Endothelial cell (in vitro differentiated cells): ENCODE measurements around the gene PARVG. TPM values are rescaled to one million over a fixed set of nuclear protein-coding genes. Genes with fewer than 3 reads are reported as not detected.

ENCODE experiments used
- DNase-seq: peaks from one replicate; pipeline ENCODE4 v3.0.0; 2021; ENCODE audit warnings: low spot score
- H3K27ac Mint-ChIP-seq: one replicate; pipeline ENCODE4 v1.8.0; 2021; ENCODE audit warnings: mixed read lengths, inconsistent platforms; ENCODE audit not compliant: unreplicated experiment
- H3K27me3 Mint-ChIP-seq: one replicate; pipeline ENCODE4 v1.8.0; 2021; ENCODE audit warnings: mild to moderate bottlenecking, moderate library complexity, mixed read lengths, inconsistent platforms; ENCODE audit not compliant: unreplicated experiment
- H3K36me3 Mint-ChIP-seq: one replicate; pipeline ENCODE4 v1.8.0; 2021; ENCODE audit warnings: mild to moderate bottlenecking, low read depth, mixed read lengths, inconsistent platforms; ENCODE audit not compliant: unreplicated experiment
- H3K4me1 Mint-ChIP-seq: one replicate; pipeline ENCODE4 v1.8.0; 2021; ENCODE audit warnings: mild to moderate bottlenecking, mixed read lengths, inconsistent platforms; ENCODE audit not compliant: unreplicated experiment
- H3K4me3 Mint-ChIP-seq: one replicate; pipeline ENCODE4 v1.8.0; 2021; ENCODE audit warnings: mild to moderate bottlenecking, mixed read lengths, inconsistent platforms; ENCODE audit not compliant: unreplicated experiment
- H3K9me3 Mint-ChIP-seq: one replicate; pipeline ENCODE4 v1.8.0; 2021; ENCODE audit warnings: mixed read lengths, inconsistent platforms; ENCODE audit not compliant: unreplicated experiment
- CTCF ChIP-seq: fragments of 200-600 bp; sonication (generic); IDR thresholded peaks from one replicate; pipeline ENCODE4 v1.5.0; 2021; ENCODE audit warnings: antibody characterized with exemption; ENCODE audit not compliant: unreplicated experiment
- total RNA-seq: library from RNA; stranded (reverse); fragmentation: NEBNext Ultra II Directional; extraction: Animal tissue kit (Norgen Biotek cat#: 25700); gene quantifications from one replicate; pipeline ENCODE4 v1.2.1, GENCODE V29; 2021; ENCODE audit not compliant: unreplicated experiment

The PARVG gene
- total RNA-seq, 1 donor from 2014 or later, result 0.90 TPM

DNA sequence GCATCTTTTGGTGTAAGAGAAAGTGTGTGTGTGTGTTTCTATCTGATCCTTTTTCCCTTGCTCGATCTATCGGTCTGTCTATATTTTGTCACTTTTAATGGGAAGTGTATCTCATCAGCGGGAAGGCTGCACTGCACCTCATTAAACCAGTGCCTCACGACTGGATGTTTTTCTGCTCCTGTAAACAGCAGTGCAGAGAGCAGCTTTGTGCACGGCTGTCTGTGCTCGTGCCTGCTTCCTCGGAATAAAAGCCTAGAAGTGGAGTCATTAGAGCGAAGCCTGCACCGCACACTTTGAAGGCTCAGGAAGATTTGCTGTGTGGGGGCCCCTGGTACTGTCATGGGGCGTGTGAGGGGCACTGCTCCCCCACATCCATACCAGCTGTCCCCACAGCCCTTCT, 27.0 kb upstream of the PARVG start:
- Mint-ChIP-seq H3K27ac (no peak overlapping the region), H3K9me3 (no peaks in the 10 kb centered on the region), H3K27me3 (peaks cover under 1% of the 10 kb centered on the region), H3K4me1 (peaks cover 1% of the 10 kb centered on the region), H3K36me3 (peaks cover 18% of the 10 kb centered on the region), H3K4me3 (no peak overlapping the region)
- no peak for TF ChIP-seq CTCF
- DNase-seq, result no peak

DNA sequence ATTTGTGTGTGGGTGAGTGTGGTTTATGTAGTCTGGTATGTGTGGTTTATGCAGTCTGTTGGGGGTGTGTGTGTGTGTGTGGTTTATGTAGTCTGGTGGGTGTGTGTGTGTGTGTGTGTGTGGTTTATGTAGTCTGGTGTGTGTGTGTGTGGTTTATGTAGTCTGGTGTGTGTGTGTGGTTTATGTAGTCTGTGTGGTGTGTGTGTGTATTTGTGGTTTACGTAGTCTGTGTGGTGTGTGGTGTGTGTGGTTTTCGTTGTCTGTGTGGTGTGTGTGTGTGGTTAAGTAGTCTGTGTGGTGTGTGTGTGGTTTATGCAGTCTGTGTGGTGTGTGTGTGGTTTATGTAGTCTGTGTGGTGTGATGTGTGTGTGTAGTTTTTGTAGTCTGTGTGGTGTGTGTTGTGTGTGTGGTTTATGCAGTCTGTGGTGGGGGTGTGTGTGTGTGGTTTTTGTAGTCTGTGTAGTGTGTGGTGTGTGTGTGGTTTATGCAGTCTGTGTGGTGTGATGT, 26.2 kb upstream of the PARVG start:
- no peaks in the 10 kb centered on the region for H3K9me3 Mint-ChIP-seq

DNA sequence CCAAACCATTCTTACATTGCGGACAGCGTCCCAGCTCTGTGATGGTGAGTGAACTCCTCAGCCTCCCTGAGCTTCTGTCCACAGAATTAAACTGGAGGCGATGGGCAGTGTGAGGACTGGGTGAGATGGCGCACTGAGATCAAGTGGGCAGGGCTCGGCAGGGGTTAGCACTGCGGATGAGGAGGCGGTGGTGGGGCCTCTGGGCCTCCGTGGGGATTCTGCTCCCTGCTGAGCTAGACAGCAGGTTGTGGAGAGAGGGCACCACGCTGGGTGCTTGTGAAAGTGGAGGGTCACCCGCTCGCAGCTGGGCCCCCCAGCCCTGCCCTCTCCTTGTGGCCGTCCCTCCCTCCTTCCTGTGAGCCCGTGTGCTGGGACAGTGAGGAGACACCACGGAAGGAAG, 25.6 kb upstream of the PARVG start:
- Mint-ChIP-seq H3K27me3 (peaks cover 2% of the 10 kb centered on the region), H3K4me3 (no peak overlapping the region), H3K27ac (no peak overlapping the region), H3K4me1 (peaks cover 6% of the 10 kb centered on the region), H3K36me3 (peaks cover 20% of the 10 kb centered on the region), H3K9me3 (no peaks in the 10 kb centered on the region)
- no peak for TF ChIP-seq CTCF
- no peak for DNase-seq

More for the DNA sequence above, 26.2 kb upstream of the PARVG start:
- H3K4me3 Mint-ChIP-seq, result no peak overlapping the region
- DNase-seq, result no peak
- peaks cover 21% of the 10 kb centered on the region for H3K36me3 Mint-ChIP-seq
- peaks cover 2% of the 10 kb centered on the region for H3K27me3 Mint-ChIP-seq
- peaks cover 4% of the 10 kb centered on the region for H3K4me1 Mint-ChIP-seq
- TF ChIP-seq CTCF, result no peak
- H3K27ac Mint-ChIP-seq, result no peak overlapping the region

DNA sequence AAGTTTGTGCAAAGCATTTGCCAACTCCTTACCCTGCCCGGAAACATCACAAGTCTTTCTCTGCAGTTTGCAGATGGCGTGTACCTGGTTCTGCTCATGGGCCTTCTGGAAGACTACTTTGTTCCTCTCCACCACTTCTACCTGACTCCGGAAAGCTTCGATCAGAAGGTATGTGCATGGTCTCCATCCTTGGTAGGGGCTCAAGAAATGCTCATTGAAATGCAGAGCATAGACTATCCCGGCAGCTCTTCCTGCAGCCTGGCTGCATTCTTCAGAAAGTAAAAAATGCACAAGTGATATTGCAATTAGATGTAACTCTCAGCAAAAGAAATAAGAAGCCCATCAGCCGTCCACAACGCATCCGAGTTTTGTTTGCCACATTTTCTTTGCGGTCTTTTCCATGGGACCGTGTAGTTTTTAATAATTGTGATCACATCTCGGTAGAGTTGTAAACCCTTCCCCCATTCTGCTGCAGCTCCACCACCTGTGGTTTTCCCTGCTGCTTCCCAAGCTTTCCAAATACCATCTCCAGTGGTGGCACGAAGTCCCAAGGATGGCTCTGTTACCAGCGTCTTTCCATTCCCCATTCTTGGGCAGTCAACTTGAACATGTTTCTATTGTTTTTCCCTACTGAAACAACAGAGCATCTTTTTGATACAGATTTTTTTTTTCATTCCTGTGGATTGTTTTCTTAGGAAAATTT, 22.7 kb upstream of the PARVG start:
- Mint-ChIP-seq H3K36me3 (peaks cover 19% of the 10 kb centered on the region), H3K27ac (no peak overlapping the region), H3K27me3 (peaks cover 4% of the 10 kb centered on the region), H3K4me1 (peaks cover 16% of the 10 kb centered on the region), H3K4me3 (no peak overlapping the region), H3K9me3 (no peaks in the 10 kb centered on the region)
- no peak for TF ChIP-seq CTCF
- DNase-seq, result no peak

DNA sequence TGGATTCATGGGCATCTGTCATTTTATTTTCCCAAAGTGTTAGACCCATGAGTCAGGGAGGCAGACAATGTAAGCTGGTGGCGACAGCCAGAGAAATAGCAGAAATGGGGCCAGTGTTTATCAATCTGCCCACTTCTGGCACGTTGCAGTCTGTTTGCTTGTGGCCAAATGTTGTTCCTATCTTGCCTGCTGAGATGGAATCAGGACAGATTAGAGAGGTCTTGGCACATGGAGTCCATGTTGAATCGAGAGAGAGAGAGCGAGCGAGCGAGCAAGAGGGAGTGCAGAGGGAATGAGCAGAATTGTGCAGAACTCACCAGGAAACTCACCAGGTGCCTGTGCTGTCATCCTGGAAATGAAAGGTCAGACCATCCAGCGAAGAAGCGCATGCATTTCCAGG, 21.9 kb upstream of the PARVG start:
- H3K9me3 Mint-ChIP-seq, result no peaks in the 10 kb centered on the region
- no peak for DNase-seq
- H3K4me3 Mint-ChIP-seq, result peak overlapping the region; percentile 25
- H3K27me3 Mint-ChIP-seq, result peaks cover 4% of the 10 kb centered on the region
- H3K27ac Mint-ChIP-seq, result no peak overlapping the region
- H3K36me3 Mint-ChIP-seq, result peaks cover 19% of the 10 kb centered on the region
- peaks cover 16% of the 10 kb centered on the region for H3K4me1 Mint-ChIP-seq
- TF ChIP-seq CTCF, result no peak
